HUES64 (cell line): ENCODE results near the gene SH3D19. TPM values are rescaled to one million over a fixed set of nuclear protein-coding genes. Genes with fewer than 3 reads are reported as not detected.

Experiments used
- H3K27ac ChIP-seq: 2 replicates; pipeline ENCODE4 v1.7.0; 2013; ENCODE audit warnings: low read depth, low read length, inconsistent platforms
- H3K27me3 ChIP-seq: 2 replicates; pipeline ENCODE4 v1.6.1; 2013; ENCODE audit warnings: mild to moderate bottlenecking, low read length; ENCODE audit not compliant: insufficient read depth
- H3K36me3 ChIP-seq: 2 replicates; pipeline ENCODE4 v1.6.1; 2013; ENCODE audit warnings: mild to moderate bottlenecking, low read length; ENCODE audit not compliant: insufficient read depth
- H3K4me1 ChIP-seq: 2 replicates; pipeline ENCODE4 v1.6.1; 2013; ENCODE audit warnings: mild to moderate bottlenecking, low read length, moderate library complexity; ENCODE audit not compliant: insufficient read depth
- H3K4me3 ChIP-seq: 2 replicates; pipeline ENCODE4 v1.5.1; 2013; ENCODE audit warnings: mild to moderate bottlenecking, low read length, moderate library complexity
- H3K9ac ChIP-seq: 2 replicates; pipeline ENCODE4 v1.6.1; 2013; ENCODE audit warnings: mild to moderate bottlenecking, low read depth, low read length
- H3K9me3 ChIP-seq: 2 replicates; pipeline ENCODE4 v1.6.1; 2013; ENCODE audit warnings: low read depth, low read length; ENCODE audit not compliant: insufficient read depth
- WGBS: fragments of 150-250, 120-280 bp; methylation state at CpG from one replicate; pipeline ENCODE4 v1.1.7; 2013; ENCODE audit warnings: missing lambda C conversion rate; 5-methylcytosine and 5-hydroxymethylcytosine counted together
- polyA plus RNA-seq, 2 experiments: library from polyadenylated mRNA; stranded (reverse); fragments of 50-300 nt; gene quantifications; one replicate each; pipeline ENCODE4 v1.2.3, GENCODE V29; 2013

SH3D19 gene
- polyA plus RNA-seq (2013, experiment 1 of 2) = 29.1 TPM
- 32.6 TPM for polyA plus RNA-seq (2013, experiment 2 of 2)

GRCh38 chr4:151325111-151325948 lies at the start of gene SH3D19:
Gene SH3D19 (minus strand): TSS chr4:151325605. CDS start chr4:151325352, 253 bp downstream.
- H3K9me3 ChIP-seq = no peaks in the 10 kb centered on the region
- H3K4me3 ChIP-seq = peak within 1 kb of the TSS; percentile 94
- H3K9ac ChIP-seq = peak within 1 kb of the TSS; percentile 98
- under 1% methylated on average over 88 of the region's 88 CpGs for WGBS
- peak within 1 kb of the TSS; percentile 85 for H3K27ac ChIP-seq
- H3K4me1 ChIP-seq = peaks cover 27% of the 10 kb centered on the region
- no peaks in the 10 kb centered on the region; the same call in 1 of the 2 replicates for H3K27me3 ChIP-seq
- no peaks in the 10 kb centered on the region for H3K36me3 ChIP-seq

GRCh38 chr4:151362404-151363164 lies 37.2 kb upstream of the SH3D19 start:
- H3K36me3 ChIP-seq = no peaks in the 10 kb centered on the region
- H3K9me3 ChIP-seq = no peaks in the 10 kb centered on the region
- WGBS = 53% methylated on average over 13 of the region's 14 CpGs
- H3K4me1 ChIP-seq = no peaks in the 10 kb centered on the region
- H3K27me3 ChIP-seq = no peaks in the 10 kb centered on the region
- H3K27ac ChIP-seq = no peak overlapping the region
- H3K9ac ChIP-seq = no peak overlapping the region
- H3K4me3 ChIP-seq = no peak overlapping the region

GRCh38 chr4:151361966-151362365 lies 36.6 kb upstream of the SH3D19 start:
- Histone ChIP-seq H3K36me3 (no peaks in the 10 kb centered on the region), H3K9me3 (no peaks in the 10 kb centered on the region), H3K27me3 (no peaks in the 10 kb centered on the region), H3K9ac (no peak overlapping the region), H3K27ac (no peak overlapping the region), H3K4me1 (no peaks in the 10 kb centered on the region), H3K4me3 (no peak overlapping the region)
- WGBS = 93% methylated on average over 13 of the region's 13 CpGs

GRCh38 chr4:151361126-151361525 lies 35.7 kb upstream of the SH3D19 start:
- Histone ChIP-seq H3K36me3 (no peaks in the 10 kb centered on the region), H3K27ac (no peak overlapping the region), H3K9me3 (no peaks in the 10 kb centered on the region), H3K27me3 (no peaks in the 10 kb centered on the region), H3K4me3 (no peak overlapping the region), H3K4me1 (no peaks in the 10 kb centered on the region), H3K9ac (no peak overlapping the region)
- WGBS = 98% methylated on average over 2 of the region's 2 CpGs

GRCh38 chr4:151359576-151359975 lies 34.2 kb upstream of the SH3D19 start:
- Histone ChIP-seq H3K27me3 (no peaks in the 10 kb centered on the region), H3K4me1 (no peaks in the 10 kb centered on the region), H3K27ac (no peak overlapping the region), H3K4me3 (no peak overlapping the region), H3K9me3 (no peaks in the 10 kb centered on the region), H3K36me3 (no peaks in the 10 kb centered on the region), H3K9ac (no peak overlapping the region)
- WGBS = 79% methylated on average over 3 of the region's 4 CpGs

- no peaks in the 10 kb centered on the region for H3K36me3 ChIP-seq
- H3K9ac ChIP-seq = no peak overlapping the region
- no peaks in the 10 kb centered on the region for H3K9me3 ChIP-seq
- no peaks in the 10 kb centered on the region for H3K4me1 ChIP-seq
- H3K4me3 ChIP-seq = no peak overlapping the region
- no peak overlapping the region for H3K27ac ChIP-seq
- WGBS = 96% methylated on average over 3 of the region's 3 CpGs
- no peaks in the 10 kb centered on the region for H3K27me3 ChIP-seq
Measured at GRCh38 chr4:151358266-151358665, 32.9 kb upstream of the SH3D19 start.

GRCh38 chr4:151356510-151356909 lies 31.1 kb upstream of the SH3D19 start:
- Histone ChIP-seq H3K27me3 (no peaks in the 10 kb centered on the region), H3K4me1 (no peaks in the 10 kb centered on the region), H3K9me3 (no peaks in the 10 kb centered on the region), H3K9ac (no peak overlapping the region), H3K4me3 (no peak overlapping the region), H3K27ac (no peak overlapping the region), H3K36me3 (no peaks in the 10 kb centered on the region)
- WGBS = 90% methylated on average over 1 of the region's 1 CpG

- Histone ChIP-seq H3K36me3 (no peaks in the 10 kb centered on the region), H3K9ac (no peak overlapping the region)
- WGBS = 85% methylated on average over 4 of the region's 4 CpGs
Measured at GRCh38 chr4:151355155-151355554, 29.8 kb upstream of the SH3D19 start.

GRCh38 chr4:151347490-151348235 lies 22.3 kb upstream of the SH3D19 start:
- Histone ChIP-seq H3K27me3 (no peaks in the 10 kb centered on the region), H3K4me1 (0 out of 2 replicates have a peak, but pooled peaks cover 4% of the 10 kb centered on the region), H3K36me3 (no peaks in the 10 kb centered on the region), H3K9me3 (no peaks in the 10 kb centered on the region), H3K27ac (no peak overlapping the region), H3K9ac (no peak overlapping the region), H3K4me3 (no peak overlapping the region)
- 88% methylated on average over 9 of the region's 9 CpGs for WGBS

More at GRCh38 chr4:151355155-151355554, 29.8 kb upstream of the SH3D19 start:
- H3K27ac ChIP-seq = no peak overlapping the region
- no peak overlapping the region for H3K4me3 ChIP-seq
- H3K4me1 ChIP-seq = no peaks in the 10 kb centered on the region
- no peaks in the 10 kb centered on the region for H3K9me3 ChIP-seq
- H3K27me3 ChIP-seq = no peaks in the 10 kb centered on the region

- no peak overlapping the region for H3K9ac ChIP-seq
- H3K4me1 ChIP-seq = 0 out of 2 replicates have a peak, but pooled peaks cover 4% of the 10 kb centered on the region
- no peaks in the 10 kb centered on the region for H3K9me3 ChIP-seq
- no peaks in the 10 kb centered on the region for H3K27me3 ChIP-seq
- WGBS = 93% methylated on average over 2 of the region's 2 CpGs
- no peak overlapping the region for H3K27ac ChIP-seq
- no peaks in the 10 kb centered on the region for H3K36me3 ChIP-seq
- no peak overlapping the region for H3K4me3 ChIP-seq
Measured at GRCh38 chr4:151344948-151345347, 19.5 kb upstream of the SH3D19 start.
